Tibial nerve (tissue), 4 donors: ENCODE results near the gene FBXW11.

ENCODE experiments used
- CTCF ChIP-seq, 5 experiments: fragments of 200-600 bp in 3 of 5; fragments of 450-650 bp in 2 of 5; sonication (generic) in 3 of 5; IDR thresholded peaks; one replicate each; pipeline ENCODE4 v1.5.1; 2016 to 2019; ENCODE audit warnings: antibody characterized with exemption in 5 of 5, mild to moderate bottlenecking in 3 of 5, moderate library complexity in 2 of 5
- EP300 ChIP-seq, 2 donors: sonication (generic); formaldehyde crosslinking; IDR thresholded peaks; one replicate each; pipeline ENCODE4 v1.6.1; 2017; ENCODE audit warnings: antibody characterized with exemption in 2 of 2, mild to moderate bottlenecking in 1 of 2
- POLR2A ChIP-seq, 2 donors: fragments of 450-650 bp; IDR thresholded peaks; one replicate each; pipeline ENCODE4 v1.6.1; 2017; ENCODE audit warnings: antibody characterized with exemption in 2 of 2, mild to moderate bottlenecking in 2 of 2, moderate library complexity in 2 of 2

DNA sequence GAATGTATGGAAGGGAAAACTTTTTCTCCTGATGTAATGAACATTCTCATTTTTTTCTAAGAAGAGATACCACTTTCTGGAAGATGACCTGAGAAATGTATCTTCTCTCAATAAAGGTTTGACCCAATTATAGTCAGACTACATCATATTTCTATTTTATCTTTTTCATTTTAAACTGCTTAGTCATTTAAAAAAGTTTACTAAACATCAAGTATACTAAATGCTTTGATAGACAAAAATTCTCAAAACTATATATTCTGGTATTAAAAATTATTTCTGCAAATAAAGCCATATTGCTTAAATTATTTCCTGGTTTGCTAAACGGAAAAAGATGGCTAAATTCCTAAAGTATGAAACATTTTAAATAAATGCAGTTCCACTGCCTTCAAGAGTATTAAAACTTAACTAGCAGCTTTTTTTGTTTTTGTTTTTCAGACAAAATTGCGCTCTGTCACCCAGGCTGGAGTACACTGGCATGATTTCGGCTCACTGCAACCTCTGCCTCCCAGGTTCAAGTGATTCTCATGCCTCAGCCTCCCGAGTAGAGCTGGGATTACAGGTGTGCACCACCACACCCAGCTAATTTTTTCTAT lies 37.1 kb downstream of the FBXW11 start:
- TF ChIP-seq CTCF (IDR thresholded peaks at IDR 0.05) (no peak), EP300 (IDR thresholded peaks at IDR 0.05) (no peak), POLR2A (IDR thresholded peaks at IDR 0.05) (no peak)
